BE2C (cell line): Measurements from ENCODE around the gene YARS1.
A peak's percentile ranks its signal among the peaks of the same experiment; 100 is the strongest.

Experiments used
- DNase-seq: peaks from one replicate; pipeline ENCODE4 v3.0.0-alpha.2; 2020
- H3K27me3 ChIP-seq: fragments of 250-450 bp; sonication (Bioruptor Pico); 2 replicates; pipeline ENCODE4 v1.5.1; 2020; ENCODE audit warnings: mild to moderate bottlenecking
- H3K36me3 ChIP-seq: fragments of 250-450 bp; sonication (Bioruptor Pico); 2 replicates; pipeline ENCODE4 v1.5.1; 2020; ENCODE audit warnings: mild to moderate bottlenecking
- H3K4me1 ChIP-seq: fragments of 250-450 bp; sonication (Bioruptor Pico); 2 replicates; pipeline ENCODE4 v1.5.1; 2020
- H3K4me3 ChIP-seq: 2 replicates; pipeline ENCODE4 v1.5.1; 2011; ENCODE audit warnings: low read depth, low read length
- H3K9me3 ChIP-seq: fragments of 250-450 bp; sonication (Bioruptor Pico); 2 replicates; pipeline ENCODE4 v1.5.1; 2020
- TF ChIP-seq, protein P1 (sequence below): IDR thresholded peaks from 2 replicates; pipeline ENCODE4 v1.5.1; 2012; ENCODE audit warnings: mild to moderate bottlenecking, low read depth, low read length

YARS1 gene

GRCh38 chr1:32746130-32746529, 71.0 kb downstream of the YARS1 start:
- no peaks in the 10 kb centered on the region for H3K4me1 ChIP-seq
- no peak overlapping the region for H3K4me3 ChIP-seq
- H3K36me3 ChIP-seq, result no peaks in the 10 kb centered on the region
- no peaks in the 10 kb centered on the region for H3K9me3 ChIP-seq
- TF ChIP-seq, protein P1, sequence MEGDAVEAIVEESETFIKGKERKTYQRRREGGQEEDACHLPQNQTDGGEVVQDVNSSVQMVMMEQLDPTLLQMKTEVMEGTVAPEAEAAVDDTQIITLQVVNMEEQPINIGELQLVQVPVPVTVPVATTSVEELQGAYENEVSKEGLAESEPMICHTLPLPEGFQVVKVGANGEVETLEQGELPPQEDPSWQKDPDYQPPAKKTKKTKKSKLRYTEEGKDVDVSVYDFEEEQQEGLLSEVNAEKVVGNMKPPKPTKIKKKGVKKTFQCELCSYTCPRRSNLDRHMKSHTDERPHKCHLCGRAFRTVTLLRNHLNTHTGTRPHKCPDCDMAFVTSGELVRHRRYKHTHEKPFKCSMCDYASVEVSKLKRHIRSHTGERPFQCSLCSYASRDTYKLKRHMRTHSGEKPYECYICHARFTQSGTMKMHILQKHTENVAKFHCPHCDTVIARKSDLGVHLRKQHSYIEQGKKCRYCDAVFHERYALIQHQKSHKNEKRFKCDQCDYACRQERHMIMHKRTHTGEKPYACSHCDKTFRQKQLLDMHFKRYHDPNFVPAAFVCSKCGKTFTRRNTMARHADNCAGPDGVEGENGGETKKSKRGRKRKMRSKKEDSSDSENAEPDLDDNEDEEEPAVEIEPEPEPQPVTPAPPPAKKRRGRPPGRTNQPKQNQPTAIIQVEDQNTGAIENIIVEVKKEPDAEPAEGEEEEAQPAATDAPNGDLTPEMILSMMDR, result no peak
- DNase-seq, result no peak
- H3K27me3 ChIP-seq, result no peaks in the 10 kb centered on the region

DNA sequence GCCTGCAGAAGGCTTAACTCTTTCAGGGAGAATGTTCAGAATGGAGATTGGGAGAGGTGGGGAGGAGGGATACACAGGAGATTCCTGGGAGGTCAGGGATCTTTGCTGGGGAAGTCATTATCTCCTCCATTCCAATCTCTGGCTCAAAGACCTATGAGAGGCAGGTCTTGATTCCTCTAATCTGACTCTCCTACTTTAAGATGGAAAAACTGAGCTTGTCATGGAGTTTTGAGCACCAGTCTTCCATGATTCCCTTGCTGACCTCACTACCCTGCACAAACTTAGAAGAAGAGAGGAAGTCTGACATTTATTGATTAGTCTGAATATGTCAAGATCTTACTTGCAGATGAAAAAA, 73.1 kb downstream of the YARS1 start:
- no peaks in the 10 kb centered on the region for H3K4me1 ChIP-seq
- no peaks in the 10 kb centered on the region for H3K9me3 ChIP-seq
- H3K27me3 ChIP-seq, result no peaks in the 10 kb centered on the region
- TF ChIP-seq, protein P1, result no peak
- DNase-seq, result no peak
- no peak overlapping the region for H3K4me3 ChIP-seq
- H3K36me3 ChIP-seq, result no peaks in the 10 kb centered on the region

DNA sequence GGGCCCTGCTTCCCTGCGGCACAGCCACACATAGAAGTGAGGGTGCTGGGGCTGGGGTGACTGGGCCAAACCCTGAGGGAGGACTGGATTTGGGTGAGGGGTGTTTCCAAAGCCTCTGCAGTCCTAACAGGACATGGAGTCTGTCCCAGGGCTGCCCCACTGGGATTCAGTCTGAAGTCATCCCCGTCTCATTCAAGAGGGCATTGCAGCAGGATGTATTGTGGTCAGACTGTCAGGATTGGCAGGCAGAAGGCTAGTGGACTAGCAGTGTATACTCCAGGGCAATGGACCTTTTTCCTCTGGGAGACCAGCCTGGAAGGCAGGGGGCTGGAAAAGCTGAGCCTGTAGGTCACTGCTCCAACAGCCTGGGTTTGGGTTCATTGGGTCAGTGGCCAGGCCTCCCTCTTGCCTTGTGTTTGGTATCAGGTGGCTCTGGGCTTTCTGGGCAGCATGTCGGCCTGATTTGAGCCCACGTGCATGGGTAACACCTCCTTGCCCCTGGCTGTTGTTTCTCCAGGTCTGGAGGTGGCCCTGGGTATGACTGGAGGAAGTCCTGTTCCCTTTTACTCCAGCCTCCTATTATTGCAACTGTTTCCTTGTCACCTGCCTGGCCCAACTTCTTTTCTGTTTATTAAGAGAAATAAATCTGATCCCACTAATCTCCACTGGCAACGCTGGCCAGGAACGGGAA, 73.6 kb downstream of the YARS1 start:
- H3K4me3 ChIP-seq, result no peak overlapping the region
- H3K4me1 ChIP-seq, result no peaks in the 10 kb centered on the region
- TF ChIP-seq, protein P1, result no peak
- DNase-seq, result no peak
- H3K27me3 ChIP-seq, result no peaks in the 10 kb centered on the region
- H3K36me3 ChIP-seq, result no peaks in the 10 kb centered on the region
- H3K9me3 ChIP-seq, result no peaks in the 10 kb centered on the region

DNA sequence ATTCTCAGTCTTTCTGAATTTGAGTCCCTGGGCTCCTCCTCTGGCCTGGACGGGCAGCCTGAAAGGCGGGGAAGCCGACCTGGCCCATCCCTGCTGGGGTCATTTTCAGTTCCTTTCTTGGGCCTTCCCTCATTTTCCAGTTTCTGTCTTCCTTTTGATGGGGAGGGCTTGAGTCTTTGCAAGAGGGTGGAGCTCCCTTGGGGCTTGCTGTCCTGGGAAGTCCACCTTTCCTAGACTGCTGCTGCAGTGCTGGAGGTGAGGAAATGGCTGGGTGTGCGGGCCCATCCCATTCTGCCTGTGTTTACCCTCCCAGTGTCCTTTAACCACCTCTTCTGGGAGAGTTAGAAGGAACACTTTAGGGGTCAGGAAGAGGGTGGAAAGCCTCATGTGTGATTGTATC, 74.2 kb downstream of the YARS1 start:
- H3K9me3 ChIP-seq, result no peaks in the 10 kb centered on the region
- H3K4me1 ChIP-seq, result no peaks in the 10 kb centered on the region
- TF ChIP-seq, protein P1, result no peak
- no peaks in the 10 kb centered on the region for H3K27me3 ChIP-seq
- no peak overlapping the region for H3K4me3 ChIP-seq
- DNase-seq, result no peak
- no peaks in the 10 kb centered on the region for H3K36me3 ChIP-seq

- H3K36me3 ChIP-seq, result no peaks in the 10 kb centered on the region
- no peaks in the 10 kb centered on the region for H3K4me1 ChIP-seq
- H3K9me3 ChIP-seq, result no peaks in the 10 kb centered on the region
- DNase-seq, result no peak
- no peaks in the 10 kb centered on the region for H3K27me3 ChIP-seq
- TF ChIP-seq, protein P1, result no peak
- H3K4me3 ChIP-seq, result no peak overlapping the region
Measured at GRCh38 chr1:32742199-32742947, 74.8 kb downstream of the YARS1 start.

DNA sequence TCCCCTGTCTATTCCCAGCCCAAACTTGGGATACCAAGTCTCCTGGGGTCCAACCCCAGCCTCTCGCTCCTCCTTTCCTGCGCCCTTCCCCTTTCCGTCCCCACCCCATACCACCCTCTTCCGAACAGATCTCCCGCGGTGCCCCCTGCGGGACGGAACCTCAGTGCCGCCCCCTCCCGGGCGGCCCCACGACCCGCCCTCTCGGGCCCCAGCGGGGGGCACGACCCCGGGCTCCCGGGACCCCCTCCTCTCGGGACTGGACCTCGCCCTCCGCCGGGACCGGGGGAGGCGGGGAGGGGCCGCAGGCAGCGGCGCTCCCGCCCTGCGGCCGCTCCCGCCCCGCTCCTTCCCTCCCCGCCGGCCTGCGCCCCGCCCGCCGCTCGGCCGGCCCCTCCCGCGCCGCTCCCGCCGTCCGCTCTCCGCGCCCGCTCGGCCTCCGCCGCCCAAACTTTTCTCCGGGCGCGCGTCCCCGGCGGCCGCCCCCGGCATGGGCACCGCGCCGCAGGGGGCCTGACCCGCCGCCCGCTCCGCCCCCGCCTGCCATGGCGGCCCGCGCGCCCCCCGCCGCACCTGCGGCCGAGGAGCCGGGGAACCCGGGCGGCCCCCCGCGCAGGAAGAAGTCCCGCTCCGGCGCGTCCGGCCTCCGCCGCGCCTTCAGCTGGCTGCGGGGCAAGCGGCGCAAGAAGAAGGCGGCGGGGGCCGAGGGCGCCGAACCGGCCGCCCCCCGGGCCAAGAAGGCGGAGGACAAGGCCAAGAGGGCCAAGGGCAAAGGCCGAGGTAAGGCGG, 75.6 kb downstream of the YARS1 start:
- Histone ChIP-seq H3K9me3 (no peaks in the 10 kb centered on the region), H3K27me3 (no peaks in the 10 kb centered on the region), H3K4me1 (no peaks in the 10 kb centered on the region), H3K4me3 (peak overlapping the region; percentile 51), H3K36me3 (no peaks in the 10 kb centered on the region)
- no peak for DNase-seq
- TF ChIP-seq, protein P1, result peak; percentile 18; the same call in 1 of the 2 replicates
